ENCODE results near the gene RETREG3. TPM values are rescaled to one million over a fixed set of nuclear protein-coding genes. Genes with fewer than 3 reads are reported as not detected.

The RETREG3 gene
- total and polyA plus RNA-seq, 9 of the 15 experiments (the other 6 are each of a cell fraction or from before 2014, with no cell fraction given) = 4.1 to 39.0 (median 16.9) TPM

- Histone ChIP-seq H2AFZ (ENCODE audit: low read depth, low read length) (no peak overlapping the region), H3K27ac (ENCODE audit: extremely low read depth, low read depth, low read length) (no peak overlapping the region), H3K4me2 (ENCODE audit: insufficient read depth, low read length) (no peak overlapping the region), H3K9ac (ENCODE audit: insufficient read depth in 1 of 2, low read depth in 2 of 2, low read length in 2 of 2) (peak overlapping the region in 1 of 2 experiments; percentile 55; a peak in 1 of 4 replicates), H3K9me1 (ENCODE audit: control insufficient read depth, insufficient read depth, low read length) (no peaks in the 10 kb centered on the region), H3K79me2 (ENCODE audit: control insufficient read depth, insufficient read depth, low read length) (no peaks in the 10 kb centered on the region), H3K4me3 (no peak overlapping the region), H3K9me3 (replicated peaks; ENCODE audit: control insufficient read depth, insufficient read depth, low read depth, low read length) (no peaks in the 10 kb centered on the region), H4K20me1 (replicated peaks; ENCODE audit: control insufficient read depth, insufficient read depth, low read length) (no peaks in the 10 kb centered on the region), H3K27me3 (ENCODE audit: control insufficient read depth in 2 of 2, insufficient read depth in 2 of 2, low read length in 2 of 2) (no peaks in the 10 kb centered on the region), H3K4me1 (replicated peaks in 1 of 2; ENCODE audit: control insufficient read depth in 2 of 2, insufficient read depth in 2 of 2, low read length in 2 of 2) (no peaks in the 10 kb centered on the region), H3K36me3 (ENCODE audit: control insufficient read depth, insufficient read depth, low read length) (peaks cover 92% of the 10 kb centered on the region)
- no peak for ATAC-seq
- ChIA-PET CTCF (ENCODE audit: low intra/inter-chr PET ratio) (no interaction called here), POLR2A (interaction anchor here (0.6 to 1.6 kb wide), 3 partner anchors 8 to 323 kb away, joined by 3 to 8 read pairs (median 8); partner anchors contain the start of gene RETREG3)
- in situ Hi-C loops (cut with MboI) (loop anchor here (10.0 kb wide), 1 partner anchor 338 kb away; no protein-coding TSS in a partner anchor), intact Hi-C loops (cut with micrococcal nuclease) (no loop called here)
- FAIRE-seq = peak; percentile 69
- DNase-seq (ENCODE audit: extremely low read depth in 1 of 4, low spot score in 3 of 4) = no peak
- 69% methylated on average over 7 of the region's 7 CpGs for whole genome bisulfite sequencing (ENCODE audit: insufficient coverage, low coverage, missing lambda C conversion rate)
- BruUV-seq (replicated peaks) = no TSS peak
- TF ChIP-seq FOXO4 (CRISPR knock-in tag; IDR thresholded peaks at IDR 0.05) = no peak
- TF ChIP-seq HINFP (tag; conservative IDR thresholded peaks at IDR 0.05; ENCODE audit: low read depth) = no peak
- TF ChIP-seq BMI1 (IDR thresholded peaks at IDR 0.05; ENCODE audit: low read length) = no peak
- TF ChIP-seq SUPT5H (IDR thresholded peaks at IDR 0.05) = no peak
Observed at GRCh38 chr17:42586514-42587230, 22.5 kb downstream of the RETREG3 start.
